MM.1S (cell line): ENCODE measurements around the gene SKIDA1.
A peak's percentile ranks its signal among the peaks of the same experiment; 100 is the strongest.

Experiments used
- DNase-seq: peaks from one replicate; pipeline ENCODE4 v3.0.0-alpha.2; 2015
- H2AFZ ChIP-seq: fragments of 300-600 bp; sonication (generic); 2 replicates; pipeline ENCODE4 v1.6.0; 2016; ENCODE audit warnings: antibody characterized with exemption, low read length
- H3F3A ChIP-seq: fragments of 300-600 bp; sonication (generic); 2 replicates; pipeline ENCODE4 v1.6.1; 2016; ENCODE audit warnings: mild to moderate bottlenecking, antibody characterized with exemption, low read length, moderate library complexity, mixed read lengths; ENCODE audit not compliant: insufficient read depth
- H3K27ac ChIP-seq: fragments of 300-600 bp; sonication (generic); 2 replicates; pipeline ENCODE4 v1.5.1; 2016; ENCODE audit warnings: mild to moderate bottlenecking, low read length
- H3K27me3 ChIP-seq: fragments of 300-600 bp; sonication (generic); replicated peaks from 2 replicates; pipeline ENCODE4 v1.6.0; 2016; ENCODE audit warnings: low read length; ENCODE audit not compliant: insufficient read depth
- H3K36me3 ChIP-seq: fragments of 300-600 bp; sonication (generic); replicated peaks from 2 replicates; pipeline ENCODE4 v1.6.1; 2016; ENCODE audit warnings: mild to moderate bottlenecking, low read length, mixed read lengths; ENCODE audit not compliant: insufficient read depth
- H3K4me1 ChIP-seq: fragments of 300-600 bp; sonication (generic); 2 replicates; pipeline ENCODE4 v1.6.1; 2016; ENCODE audit warnings: low read length, mixed read lengths
- H3K4me2 ChIP-seq: fragments of 300-600 bp; sonication (generic); 2 replicates; pipeline ENCODE4 v1.6.0; 2016; ENCODE audit warnings: low read depth, low read length
- H3K4me3 ChIP-seq: fragments of 300-600 bp; sonication (generic); 2 replicates; pipeline ENCODE4 v1.5.1; 2016; ENCODE audit warnings: low read length, mixed read lengths
- H3K79me2 ChIP-seq: fragments of 300-600 bp; sonication (generic); 2 replicates; pipeline ENCODE4 v1.6.1; 2016; ENCODE audit warnings: mixed run types, low read length, mixed read lengths
- H3K9ac ChIP-seq: fragments of 300-600 bp; sonication (generic); 2 replicates; pipeline ENCODE4 v1.6.1; 2016; ENCODE audit warnings: low read length, mixed read lengths
- H3K9me2 ChIP-seq: fragments of 300-600 bp; sonication (generic); replicated peaks from 2 replicates; pipeline ENCODE4 v1.6.1; 2016; ENCODE audit warnings: mild to moderate bottlenecking, low read length, mixed read lengths; ENCODE audit not compliant: insufficient read depth
- H3K9me3 ChIP-seq: fragments of 300-600 bp; sonication (generic); replicated peaks from 2 replicates; pipeline ENCODE4 v1.6.1; 2016; ENCODE audit warnings: mild to moderate bottlenecking, low read length, mixed read lengths; ENCODE audit not compliant: insufficient read depth
- H4K20me1 ChIP-seq: fragments of 300-600 bp; sonication (generic); 2 replicates; pipeline ENCODE4 v1.6.1; 2016; ENCODE audit warnings: mild to moderate bottlenecking, low read length, moderate library complexity, mixed read lengths; ENCODE audit not compliant: insufficient read depth
- CTCF ChIP-seq: fragments of 300-600 bp; sonication (generic); IDR thresholded peaks from 2 replicates; pipeline ENCODE4 v1.5.1; 2016; ENCODE audit warnings: antibody characterized with exemption, low read length, mixed read lengths
- EZH2 ChIP-seq: fragments of 300-600 bp; sonication (generic); optimal IDR thresholded peaks from 2 replicates; pipeline ENCODE3; 2017; ENCODE audit warnings: low read depth, mild to moderate bottlenecking, antibody characterized with exemption, low read length, mixed read lengths
- EZH2phosphoT487 ChIP-seq: fragments of 300-600 bp; sonication (generic); IDR thresholded peaks from 2 replicates; pipeline ENCODE4 v1.6.1; 2018; ENCODE audit warnings: antibody characterized with exemption, low read length

The SKIDA1 gene

GRCh38 chr10:21533467-21534279 lies 8.2 kb upstream of the SKIDA1 start, which contains the start of gene MLLT10:
MLLT10 (plus strand) TSS chr10:21534232; CDS start chr10:21534645, 413 bp downstream.
- H3K79me2 ChIP-seq = peaks cover 35% of the 10 kb centered on the region

GRCh38 chr10:21532694-21533466 lies 7.4 kb upstream of the SKIDA1 start:
- peak overlapping the region; percentile 99 for H2AFZ ChIP-seq
- H3K36me3 ChIP-seq = no peaks in the 10 kb centered on the region; the same call in none of the 2 replicates
- no peaks in the 10 kb centered on the region for H3K9me2 ChIP-seq
- no peak overlapping the region for H3K27ac ChIP-seq
- H3K9me3 ChIP-seq = no peaks in the 10 kb centered on the region
- H3F3A ChIP-seq = peaks cover 9% of the 10 kb centered on the region
- no peak for TF ChIP-seq EZH2phosphoT487
- no peak for TF ChIP-seq EZH2
- no peak for TF ChIP-seq CTCF
- peaks cover 24% of the 10 kb centered on the region for H3K27me3 ChIP-seq
- peaks cover 27% of the 10 kb centered on the region for H3K79me2 ChIP-seq
- DNase-seq = no peak
- H3K4me2 ChIP-seq = peak overlapping the region; percentile 100
- peak overlapping the region; percentile 81 for H3K4me3 ChIP-seq
- H3K4me1 ChIP-seq = peaks cover 15% of the 10 kb centered on the region
- H3K9ac ChIP-seq = peak overlapping the region; percentile 78; the same call in 1 of the 2 replicates
- no peaks in the 10 kb centered on the region for H4K20me1 ChIP-seq

More at GRCh38 chr10:21533467-21534279, 8.2 kb upstream of the SKIDA1 start, which contains the start of gene MLLT10:
- Histone ChIP-seq H2AFZ (peak within 1 kb of the TSS; percentile 99), H3K4me2 (peak within 1 kb of the TSS; percentile 100), H3K9me2 (no peaks in the 10 kb centered on the region), H3K4me3 (peak within 1 kb of the TSS; percentile 81), H3K27me3 (peaks cover 16% of the 10 kb centered on the region), H3K9ac (peak within 1 kb of the TSS; percentile 78), H3F3A (peaks cover 4% of the 10 kb centered on the region; the same call in 1 of the 2 replicates), H3K4me1 (peaks cover 11% of the 10 kb centered on the region), H4K20me1 (no peaks in the 10 kb centered on the region), H3K27ac (peak within 1 kb of the TSS; percentile 62; the same call in 1 of the 2 replicates), H3K36me3 (peaks cover 3% of the 10 kb centered on the region), H3K9me3 (no peaks in the 10 kb centered on the region)
- TF ChIP-seq CTCF = peak; percentile 23
- no peak for TF ChIP-seq EZH2
- no peak for TF ChIP-seq EZH2phosphoT487
- DNase-seq = peak; percentile 95

- Histone ChIP-seq H3K4me1 (peaks cover 19% of the 10 kb centered on the region), H3K9ac (no peak overlapping the region), H4K20me1 (no peaks in the 10 kb centered on the region), H3K27me3 (peaks cover 28% of the 10 kb centered on the region), H3K4me3 (no peak overlapping the region), H3F3A (peaks cover 22% of the 10 kb centered on the region), H3K79me2 (peaks cover 11% of the 10 kb centered on the region), H2AFZ (no peak overlapping the region), H3K36me3 (no peaks in the 10 kb centered on the region; the same call in 1 of the 2 replicates), H3K4me2 (no peak overlapping the region), H3K9me3 (no peaks in the 10 kb centered on the region), H3K27ac (no peak overlapping the region), H3K9me2 (no peaks in the 10 kb centered on the region)
- no peak for DNase-seq
- TF ChIP-seq CTCF (no peak), EZH2 (no peak), EZH2phosphoT487 (no peak)
Observed at GRCh38 chr10:21531164-21531563, 5.7 kb upstream of the SKIDA1 start.
